Choroid plexus epithelial cell (primary cell): ENCODE measurements around the gene RND1.
"Not testable (repeated sequence)": the region's sequence is repeated elsewhere in the genome, so short reads cannot be mapped to it uniquely, and the experiment has no call there.

Source experiments
- DNase-seq: peaks from one replicate; pipeline ENCODE4 v3.0.0-alpha.2; 2010; ENCODE audit warnings: low read depth
- H3K4me3 ChIP-seq: 2 replicates; pipeline ENCODE4 v1.5.1; 2011; ENCODE audit warnings: low read depth, mild to moderate bottlenecking, control low read depth, low read length, moderate library complexity
- CTCF ChIP-seq: conservative IDR thresholded peaks from 2 replicates; pipeline ENCODE4 v1.5.1; 2011; ENCODE audit warnings: low read depth, mild to moderate bottlenecking, control low read depth, inconsistent platforms, low read length, moderate library complexity

RND1 gene

GRCh38 chr12:48851883-48852733, 13.6 kb downstream of the RND1 start, which contains the start of gene DDX23:
Gene DDX23 (minus strand): TSS chr12:48852163. CDS start chr12:48845782, 6,381 bp downstream.
- peak within 1 kb of the TSS; percentile 97 for H3K4me3 ChIP-seq
- no peak for TF ChIP-seq CTCF
- peak; percentile 99 for DNase-seq

- DNase-seq, H3K4me3 ChIP-seq: not testable (repeated sequence)
Observed at GRCh38 chr12:48842021-48842420, 23.6 kb downstream of the RND1 start.

- no peak for DNase-seq
Observed at GRCh38 chr12:48838048-48838447, 27.6 kb downstream of the RND1 start.

GRCh38 chr12:48832321-48833060, 33.2 kb downstream of the RND1 start:
- no peak for DNase-seq
- no peak overlapping the region for H3K4me3 ChIP-seq
- no peak for TF ChIP-seq CTCF

More at GRCh38 chr12:48838048-48838447, 27.6 kb downstream of the RND1 start:
- no peak for TF ChIP-seq CTCF
- no peak overlapping the region for H3K4me3 ChIP-seq

GRCh38 chr12:48831257-48831656, 34.4 kb downstream of the RND1 start:
- H3K4me3 ChIP-seq: no peak overlapping the region
- TF ChIP-seq CTCF: no peak
- DNase-seq: no peak

GRCh38 chr12:48828841-48829575, 36.7 kb downstream of the RND1 start:
- TF ChIP-seq CTCF: no peak
- no peak for DNase-seq
- H3K4me3 ChIP-seq: no peak overlapping the region

GRCh38 chr12:48828293-48828692, 37.4 kb downstream of the RND1 start:
- no peak for DNase-seq
- no peak overlapping the region for H3K4me3 ChIP-seq
- no peak for TF ChIP-seq CTCF
